ENCODE measurements around the gene GNAQ. TPM values are rescaled to one million over a fixed set of nuclear protein-coding genes. Genes with fewer than 3 reads are reported as not detected.

The GNAQ gene
- total and polyA plus RNA-seq, 2 of the 13 experiments (the other 11 are each of a cell fraction or from before 2014, with no cell fraction given) = 16.5 to 17.7 TPM

DNA sequence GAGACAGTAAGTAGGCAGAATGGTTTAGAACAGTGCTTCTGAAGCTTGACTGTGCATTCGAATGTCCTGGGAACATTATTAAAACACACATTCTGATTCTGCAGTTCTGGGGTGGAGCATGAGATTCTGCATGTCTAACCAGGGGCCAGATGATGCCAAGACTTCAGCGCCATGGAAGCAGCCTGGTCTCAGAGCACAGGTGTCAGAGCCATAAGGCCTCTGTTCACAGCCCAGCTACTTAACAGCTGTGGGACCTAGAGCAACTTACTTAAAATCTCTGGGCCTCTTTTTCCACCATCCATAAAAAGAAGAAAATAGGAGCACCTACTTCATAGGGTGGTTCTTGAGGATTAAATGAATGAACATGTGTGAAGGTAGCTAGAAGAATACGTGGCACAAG is 84.0 kb downstream of the GNAQ start:
- FAIRE-seq (no peak), DNase-seq (ENCODE audit: low spot score) (no peak), ATAC-seq (no peak)
- WGBS (ENCODE audit: low lambda C conversion rate) = over 99% methylated on average over 3 of the region's 3 CpGs
- no peaks in the 10 kb centered on the region for H3K36me3 ChIP-seq (replicated peaks in 1 of 2; ENCODE audit: control insufficient read depth in 1 of 2, insufficient read depth in 2 of 2, low read length in 2 of 2)
- no peaks in the 10 kb centered on the region for H3K4me1 ChIP-seq (ENCODE audit: insufficient read depth, low read length)
- no TSS peak for BruUV-seq (replicated peaks)
- H4K20me1 ChIP-seq (ENCODE audit: insufficient read depth, low read length) = peaks cover 3% of the 10 kb centered on the region; the same call in 1 of the 2 replicates
- ChIA-PET POLR2A (no interaction called here), CTCF (ENCODE audit: low intra/inter-chr PET ratio, low total read pairs) (no interaction called here)
- TF ChIP-seq CHD4 (IDR thresholded peaks at IDR 0.05; ENCODE audit: borderline replicate concordance, low read length) (no peak), NCOA1 (CRISPR knock-in tag; IDR thresholded peaks at IDR 0.05) (no peak), NFKBIZ (CRISPR knock-in tag; IDR thresholded peaks at IDR 0.05) (no peak), CENPX (CRISPR knock-in tag; IDR thresholded peaks at IDR 0.05) (no peak), PCBP1 (IDR thresholded peaks at IDR 0.05; ENCODE audit: borderline replicate concordance, low read depth, low read length) (no peak)
- TF ChIP-seq, protein P1, sequence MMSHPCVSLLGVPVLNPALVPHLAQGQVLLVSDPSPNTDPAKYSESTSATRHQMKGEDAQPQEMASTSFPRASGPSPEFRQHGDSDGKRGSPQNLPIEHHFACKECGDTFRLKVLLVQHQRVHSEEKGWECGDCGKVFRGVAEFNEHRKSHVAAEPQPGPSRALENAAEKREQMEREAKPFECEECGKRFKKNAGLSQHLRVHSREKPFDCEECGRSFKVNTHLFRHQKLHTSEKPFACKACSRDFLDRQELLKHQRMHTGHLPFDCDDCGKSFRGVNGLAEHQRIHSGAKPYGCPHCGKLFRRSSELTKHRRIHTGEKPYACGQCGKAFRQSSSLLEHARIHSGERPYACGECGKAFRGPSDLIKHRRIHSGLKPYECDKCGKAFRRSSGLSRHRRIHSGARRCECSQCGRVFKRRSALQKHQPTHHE (CRISPR knock-in tag; IDR thresholded peaks at IDR 0.05; ENCODE audit: borderline replicate concordance) = no peak
- H3K27ac ChIP-seq (ENCODE audit: extremely low read length, insufficient read depth, low read length) = no peak overlapping the region
- H3K4me2 ChIP-seq (ENCODE audit: low read depth, low read length) = no peak overlapping the region
- no peak overlapping the region for H2AFZ ChIP-seq (ENCODE audit: low read length)
- in situ Hi-C loops (cut with HindIII; ENCODE audit: extremely low pct_ligation_motif_present, low pct_unique_long_range_greater_than_20kb) = no loop called here
- intact Hi-C loops (cut with micrococcal nuclease; ENCODE audit: unreplicated experiment) = no loop called here
- H3K79me2 ChIP-seq (ENCODE audit: insufficient read depth, low read length) = peaks cover 4% of the 10 kb centered on the region
- no peaks in the 10 kb centered on the region for H3K9me3 ChIP-seq (ENCODE audit: low read length)
- H3K4me3 ChIP-seq (replicated peaks in 1 of 3; ENCODE audit: insufficient read depth in 1 of 3, low read depth in 2 of 3, low read length in 3 of 3) = no peak overlapping the region
- no peaks in the 10 kb centered on the region for H3K27me3 ChIP-seq (ENCODE audit: control insufficient read depth in 1 of 2, insufficient read depth in 2 of 2, low read length in 2 of 2)
- H3K9ac ChIP-seq (ENCODE audit: insufficient read depth, low read depth, low read length) = no peak overlapping the region

DNA sequence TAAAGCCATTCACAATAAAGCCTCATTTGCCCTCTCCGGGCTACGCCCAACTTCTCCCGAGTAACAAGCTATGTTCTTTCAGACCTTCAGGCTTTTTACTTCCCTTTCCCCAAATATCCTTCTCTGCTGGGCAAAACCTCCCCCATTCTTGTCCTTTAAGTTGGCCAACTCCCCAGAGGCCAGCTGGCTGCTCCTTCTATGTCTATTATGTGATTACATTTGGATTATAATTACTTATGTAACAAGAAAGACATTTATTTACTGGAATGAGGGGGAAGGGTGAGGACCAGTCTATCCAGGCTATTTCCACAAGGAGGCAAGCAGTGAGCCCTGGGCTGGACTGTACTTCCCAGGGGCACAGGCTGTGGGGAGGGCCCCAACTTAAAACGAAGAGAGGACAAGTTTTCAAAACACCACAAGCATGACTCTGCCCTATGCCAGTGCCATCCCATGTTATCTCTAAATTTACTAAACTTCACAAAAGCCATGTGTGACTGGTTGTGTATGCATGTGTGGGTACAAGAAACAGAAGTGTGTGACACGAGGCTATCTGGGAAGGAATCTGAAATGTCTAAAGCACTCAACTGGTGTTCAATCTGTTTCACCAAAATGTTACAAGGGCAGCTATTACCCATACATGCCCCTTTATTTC is 84.5 kb downstream of the GNAQ start:
- no peak overlapping the region for H3K4me2 ChIP-seq (ENCODE audit: low read depth, low read length)
- no peaks in the 10 kb centered on the region for H3K36me3 ChIP-seq (replicated peaks in 1 of 2; ENCODE audit: control insufficient read depth in 1 of 2, insufficient read depth in 2 of 2, low read length in 2 of 2)
- H3K4me1 ChIP-seq (ENCODE audit: insufficient read depth, low read length) = no peaks in the 10 kb centered on the region
- in situ Hi-C loops (cut with HindIII; ENCODE audit: extremely low pct_ligation_motif_present, low pct_unique_long_range_greater_than_20kb) = no loop called here
- peaks cover 3% of the 10 kb centered on the region; the same call in 1 of the 2 replicates for H4K20me1 ChIP-seq (ENCODE audit: insufficient read depth, low read length)
- intact Hi-C loops (cut with micrococcal nuclease; ENCODE audit: unreplicated experiment) = no loop called here
- ChIA-PET CTCF (ENCODE audit: low intra/inter-chr PET ratio, low total read pairs) (no interaction called here), POLR2A (no interaction called here)
- no peaks in the 10 kb centered on the region for H3K9me3 ChIP-seq (ENCODE audit: low read length)
- H2AFZ ChIP-seq (ENCODE audit: low read length) = no peak overlapping the region
- H3K79me2 ChIP-seq (ENCODE audit: insufficient read depth, low read length) = peaks cover 4% of the 10 kb centered on the region
- BruUV-seq (replicated peaks) = no TSS peak
- FAIRE-seq (no peak), ATAC-seq (no peak), DNase-seq (ENCODE audit: low spot score) (no peak)
- 97% methylated on average over 5 of the region's 5 CpGs for WGBS (ENCODE audit: low lambda C conversion rate)
- H3K27ac ChIP-seq (ENCODE audit: extremely low read length, insufficient read depth, low read length) = no peak overlapping the region
- no peaks in the 10 kb centered on the region for H3K27me3 ChIP-seq (ENCODE audit: control insufficient read depth in 1 of 2, insufficient read depth in 2 of 2, low read length in 2 of 2)
- H3K4me3 ChIP-seq (replicated peaks in 1 of 3; ENCODE audit: insufficient read depth in 1 of 3, low read depth in 2 of 3, low read length in 3 of 3) = no peak overlapping the region
- no peak overlapping the region for H3K9ac ChIP-seq (ENCODE audit: insufficient read depth, low read depth, low read length)
- TF ChIP-seq, protein P2, sequence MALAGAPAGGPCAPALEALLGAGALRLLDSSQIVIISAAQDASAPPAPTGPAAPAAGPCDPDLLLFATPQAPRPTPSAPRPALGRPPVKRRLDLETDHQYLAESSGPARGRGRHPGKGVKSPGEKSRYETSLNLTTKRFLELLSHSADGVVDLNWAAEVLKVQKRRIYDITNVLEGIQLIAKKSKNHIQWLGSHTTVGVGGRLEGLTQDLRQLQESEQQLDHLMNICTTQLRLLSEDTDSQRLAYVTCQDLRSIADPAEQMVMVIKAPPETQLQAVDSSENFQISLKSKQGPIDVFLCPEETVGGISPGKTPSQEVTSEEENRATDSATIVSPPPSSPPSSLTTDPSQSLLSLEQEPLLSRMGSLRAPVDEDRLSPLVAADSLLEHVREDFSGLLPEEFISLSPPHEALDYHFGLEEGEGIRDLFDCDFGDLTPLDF (CRISPR knock-in tag; IDR thresholded peaks at IDR 0.05) = no peak
- no peak for TF ChIP-seq BORCS8-MEF2B (CRISPR knock-in tag; IDR thresholded peaks at IDR 0.05)
- no peak for TF ChIP-seq PCBP2 (optimal IDR thresholded peaks at IDR 0.05; ENCODE audit: low read depth, low read length, poor library complexity, severe bottlenecking)
- no peak for TF ChIP-seq FOSL2 (CRISPR knock-in tag; IDR thresholded peaks at IDR 0.05)
- TF ChIP-seq DPF2 (CRISPR knock-in tag; IDR thresholded peaks at IDR 0.05; ENCODE audit: borderline replicate concordance, low read depth) = no peak
- TF ChIP-seq SNRNP70 (IDR thresholded peaks at IDR 0.05; ENCODE audit: low read depth, low read length) = no peak
- TF ChIP-seq ZMYM2 (CRISPR knock-in tag; IDR thresholded peaks at IDR 0.05) = no peak

Data from HepG2 (cell line).